Dermis microvascular lymphatic vessel endothelial cell (primary cell): ENCODE results near the gene CACNB2. TPM values are rescaled to one million over a fixed set of nuclear protein-coding genes. Genes with fewer than 3 reads are reported as not detected.

Experiments
- DNase-seq, 2 donors: peaks; one replicate each; pipeline versions ENCODE4 v3.0.0 to v3.0.0-alpha.2; 2010; ENCODE audit warnings: low read depth in 2 of 2
- total RNA-seq: library from RNA; depleted of rRNA; stranded (reverse); fragments of >200 nt; gene quantifications from 2 replicates; pipeline ENCODE4 v1.2.1, GENCODE V29; 2014

Gene CACNB2
- total RNA-seq, 1 donor from 2014 or later: under 0.01 TPM

- DNase-seq: no peak
Measured at GRCh38 chr10:18290651-18291313, 150.6 kb downstream of the CACNB2 start.

DNA sequence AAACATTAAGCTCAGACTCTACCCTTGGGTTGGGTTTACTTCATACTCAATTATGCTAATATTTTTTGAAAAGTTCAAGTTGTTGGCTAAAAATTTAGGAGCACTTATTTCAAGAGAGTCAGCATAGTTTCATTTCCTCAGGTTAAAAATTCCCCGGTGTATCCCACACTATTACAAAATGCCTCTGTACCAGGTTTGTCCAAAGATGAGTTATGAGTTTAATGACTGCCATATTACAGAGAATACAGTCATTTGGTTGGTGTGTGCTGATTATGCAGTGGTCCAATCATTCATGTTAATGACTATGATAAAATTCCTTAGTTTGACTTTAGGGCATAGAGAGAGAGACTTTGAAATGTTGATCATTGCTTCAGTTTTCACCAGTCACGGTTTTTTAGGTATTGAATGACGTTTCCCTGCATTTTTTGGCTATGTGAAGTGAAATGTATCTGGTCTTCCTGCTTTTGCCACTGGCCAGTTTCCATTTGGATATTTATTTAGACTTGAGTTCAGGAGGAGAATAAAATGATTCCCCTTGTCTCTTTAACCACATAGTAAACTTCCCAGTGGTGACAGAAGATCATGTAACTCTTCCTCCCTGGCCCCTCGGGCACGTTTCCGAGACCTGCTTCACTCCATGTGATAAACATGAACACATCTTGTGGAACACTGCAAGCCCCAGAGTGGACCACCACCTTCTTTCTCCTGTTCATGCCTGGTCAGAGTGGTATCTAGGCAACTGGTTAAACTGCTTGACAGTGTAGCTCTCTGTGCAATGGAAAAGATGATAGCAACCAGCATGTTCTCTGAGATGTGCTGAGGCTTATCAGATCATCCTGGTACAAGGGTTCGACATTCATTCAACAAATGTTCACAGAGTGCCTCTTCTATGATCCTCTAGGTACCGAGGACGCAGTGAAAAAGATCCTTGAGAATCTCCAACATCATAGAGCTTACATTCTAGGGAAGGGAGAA, 153.6 kb downstream of the CACNB2 start:
- no peak for DNase-seq

GRCh38 chr10:18294633-18295032, 154.4 kb downstream of the CACNB2 start:
- DNase-seq: no peak

- DNase-seq: no peak
Measured at GRCh38 chr10:18297659-18298058, 157.4 kb downstream of the CACNB2 start.

DNA sequence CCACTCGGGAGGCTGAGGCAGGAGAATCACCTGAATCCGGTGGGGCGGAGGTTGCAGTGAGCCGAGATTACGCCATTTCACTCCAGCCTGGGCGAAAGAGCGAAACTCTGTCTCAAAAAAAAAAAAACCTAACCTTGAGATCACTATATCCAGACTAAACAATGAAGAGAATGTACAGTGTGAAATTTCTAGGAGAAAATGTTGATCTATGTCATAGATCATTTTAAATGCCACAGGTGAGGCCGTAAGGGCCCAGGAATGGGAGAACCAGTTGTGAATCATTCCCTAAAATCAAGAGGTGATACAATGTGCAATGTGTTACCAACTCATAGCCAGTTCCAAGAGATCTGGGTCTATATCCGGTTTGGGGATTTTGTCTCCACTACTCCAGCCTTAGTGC, 158.0 kb downstream of the CACNB2 start:
- no peak for DNase-seq

GRCh38 chr10:18303851-18304801, 163.9 kb downstream of the CACNB2 start:
- no peak for DNase-seq

DNA sequence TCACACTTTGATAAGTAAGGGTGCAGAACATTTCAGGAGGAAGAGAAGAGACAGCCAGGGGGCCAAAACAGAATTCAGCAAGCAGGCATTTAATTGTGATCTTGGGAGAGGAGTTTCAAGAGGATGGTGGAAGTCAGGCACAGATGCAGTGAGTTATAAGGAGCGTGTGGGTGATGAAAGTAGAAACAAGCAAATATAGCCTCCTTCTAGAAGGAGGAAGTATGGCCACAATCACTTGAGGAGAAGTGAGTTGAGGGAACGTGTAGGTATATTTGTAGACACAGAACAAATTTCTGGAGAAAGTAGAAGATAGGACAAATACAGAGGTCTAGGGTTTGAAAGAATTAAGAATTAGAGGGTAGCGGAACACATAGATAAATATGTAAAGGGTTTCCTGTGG, 165.8 kb downstream of the CACNB2 start:
- no peak for DNase-seq

GRCh38 chr10:18308600-18308999, 168.4 kb downstream of the CACNB2 start:
- no peak for DNase-seq

DNA sequence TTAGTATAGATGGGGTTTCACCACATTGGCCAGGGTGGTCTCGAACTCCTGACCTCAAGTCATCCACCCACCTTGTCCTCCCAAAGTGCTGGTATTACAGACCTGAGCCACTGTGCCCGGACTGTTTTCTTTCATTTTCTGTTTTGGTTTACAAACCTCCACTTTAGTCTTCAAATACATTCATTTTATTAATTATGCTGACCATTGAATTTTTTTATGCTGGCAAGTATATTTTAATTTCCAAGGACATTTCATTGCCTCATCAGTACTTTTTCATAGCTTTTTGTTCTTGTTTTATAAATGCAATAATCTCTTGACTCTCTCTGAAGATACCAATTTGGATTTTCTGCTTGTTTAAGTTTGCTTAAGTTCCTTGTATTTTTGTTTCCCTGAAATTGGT, 170.5 kb downstream of the CACNB2 start:
- no peak for DNase-seq

GRCh38 chr10:18312374-18313139, 172.3 kb downstream of the CACNB2 start:
- peak; percentile 6 to 30 for DNase-seq

DNA sequence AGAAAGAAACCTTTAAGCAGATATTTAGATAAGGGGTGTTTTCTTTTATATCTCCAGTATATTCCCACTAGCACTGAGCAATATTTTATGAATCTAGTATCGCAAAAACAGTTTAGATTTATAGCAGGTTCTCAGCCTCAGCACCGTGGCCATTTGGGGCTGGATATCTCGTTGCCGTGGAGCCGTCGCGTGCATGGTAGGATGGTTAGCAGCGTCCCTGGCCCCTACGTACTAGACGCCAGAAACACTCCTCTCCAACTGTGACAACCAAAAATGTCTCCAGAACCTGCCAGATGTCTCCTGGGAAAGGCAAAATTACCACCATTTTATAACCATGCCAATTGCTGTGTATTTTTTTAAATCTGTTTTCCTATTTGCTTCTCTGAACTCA, 172.9 kb downstream of the CACNB2 start:
- no peak for DNase-seq

- no peak for DNase-seq
Measured at GRCh38 chr10:18313626-18314025, 173.4 kb downstream of the CACNB2 start.

GRCh38 chr10:18319628-18320027, 179.4 kb downstream of the CACNB2 start:
- no peak for DNase-seq

- no peak for DNase-seq
Measured at GRCh38 chr10:18321371-18321770, 181.1 kb downstream of the CACNB2 start.

- DNase-seq: no peak
Measured at GRCh38 chr10:18323916-18324315, 183.7 kb downstream of the CACNB2 start.

DNA sequence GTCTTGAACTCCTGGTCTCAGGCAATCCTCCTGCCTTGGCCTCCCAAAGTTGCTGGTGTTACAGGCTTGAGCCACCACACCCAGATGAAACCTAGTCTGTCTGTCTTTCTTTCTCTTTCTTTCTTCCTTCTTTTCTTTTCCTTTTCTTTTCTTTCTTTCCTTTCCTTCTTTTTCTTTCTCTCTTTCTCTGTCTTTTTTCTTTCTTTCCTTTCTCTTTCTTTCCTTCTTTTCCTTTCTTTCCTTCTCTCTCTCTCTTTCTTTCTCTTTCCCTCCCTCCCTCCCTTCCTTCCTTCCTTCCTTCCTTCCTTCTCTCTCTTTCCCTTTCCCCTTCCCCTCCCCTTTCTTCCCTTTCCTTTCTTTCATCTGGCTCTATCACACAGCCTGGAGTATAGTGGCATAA, 185.2 kb downstream of the CACNB2 start:
- DNase-seq: no peak

- DNase-seq: no peak
Measured at GRCh38 chr10:18325889-18326531, 185.8 kb downstream of the CACNB2 start.

DNA sequence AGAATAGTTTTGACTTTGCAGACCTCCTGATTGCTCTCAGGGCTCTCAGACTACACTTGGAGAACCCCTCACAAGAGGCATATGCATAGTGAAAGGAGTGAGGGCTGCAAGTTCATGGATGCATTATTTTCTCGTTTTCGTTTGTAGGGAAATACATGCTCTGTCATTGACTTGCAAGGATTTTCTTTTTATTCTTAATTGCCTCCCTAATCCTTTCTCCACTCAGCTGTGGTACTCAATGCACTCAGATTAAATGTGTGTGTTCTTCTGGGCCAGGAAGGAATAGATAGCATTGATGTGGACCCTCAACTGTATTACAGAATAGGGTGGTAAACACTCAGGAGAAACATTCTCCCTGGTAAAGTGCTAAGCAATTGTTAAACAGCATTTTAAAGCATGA, 188.7 kb downstream of the CACNB2 start:
- no peak for DNase-seq

GRCh38 chr10:18332048-18332447, 191.8 kb downstream of the CACNB2 start:
- no peak for DNase-seq

DNA sequence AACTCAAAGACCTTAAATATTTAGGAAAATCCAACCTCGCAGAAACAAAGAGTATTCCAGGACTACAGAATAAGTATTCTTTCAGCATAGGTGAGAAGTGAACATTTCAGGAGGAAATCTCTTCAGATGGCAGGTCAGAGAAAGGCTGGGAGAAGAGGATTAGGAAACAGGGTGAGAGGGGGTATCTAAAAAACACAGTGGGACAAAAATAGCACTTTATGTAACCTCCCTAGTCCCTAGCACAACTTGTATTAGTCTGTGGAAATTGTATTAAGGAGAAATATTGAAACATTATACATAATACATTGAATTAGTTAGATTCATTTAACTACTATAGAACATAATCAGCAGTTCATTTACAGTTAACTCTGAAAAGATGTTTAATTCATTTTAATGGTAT, 192.3 kb downstream of the CACNB2 start:
- no peak for DNase-seq
